Eye (tissue), 1 donor: ENCODE results near the gene MPRIP.
"Not testable (repeated sequence)": the region's sequence is repeated elsewhere in the genome, so short reads cannot be mapped to it uniquely, and the experiment has no call there.

ENCODE experiments used
- DNase-seq: peaks from one replicate; pipeline ENCODE4 v3.0.0-alpha.2; 2015

Gene MPRIP

DNA sequence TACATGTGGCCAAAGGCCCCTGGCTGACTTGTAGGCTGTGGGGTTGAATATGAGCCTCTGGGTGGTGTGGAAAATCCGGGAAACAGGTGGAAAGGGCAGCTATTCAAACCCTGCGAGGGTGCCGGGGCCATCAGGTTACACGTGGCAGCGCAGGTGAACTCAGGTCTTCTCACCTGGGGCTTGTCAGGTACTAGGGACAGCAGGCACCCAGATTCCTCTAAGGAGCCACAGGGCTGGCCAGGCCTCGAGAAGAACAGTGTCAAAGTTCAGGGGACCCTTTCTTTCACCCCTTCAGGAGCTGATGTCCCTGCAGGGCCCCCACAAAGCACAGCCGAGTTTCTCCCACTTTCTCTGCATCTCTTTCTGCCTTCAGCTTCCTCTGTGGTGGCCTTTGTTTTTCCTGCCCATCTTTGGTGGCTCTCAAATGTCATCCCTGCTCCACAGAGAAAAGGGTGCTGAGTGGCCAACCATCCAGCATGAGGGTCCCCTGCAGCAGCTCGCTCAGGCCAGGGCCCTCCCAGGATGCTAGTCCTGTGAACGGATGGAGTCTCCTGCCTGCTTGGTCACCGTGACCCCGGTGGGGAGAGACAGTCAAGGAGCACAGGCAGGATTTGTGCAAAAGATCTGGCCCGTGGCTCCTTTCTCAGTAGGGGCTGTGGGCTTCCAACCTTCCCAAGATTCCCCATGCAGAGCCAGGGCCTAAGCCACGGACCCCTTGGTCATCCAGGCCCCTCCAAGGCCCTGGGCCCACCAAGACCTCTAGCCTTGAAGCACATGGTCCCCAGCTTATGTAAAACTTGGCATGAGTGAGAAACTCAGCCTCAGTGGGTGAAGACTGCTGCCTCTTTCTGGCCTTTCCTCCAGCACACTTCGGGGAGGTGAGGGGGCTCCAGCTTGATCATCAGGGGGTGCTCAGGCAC is 28.2 kb upstream of the MPRIP start:
- not testable (repeated sequence) for DNase-seq

DNA sequence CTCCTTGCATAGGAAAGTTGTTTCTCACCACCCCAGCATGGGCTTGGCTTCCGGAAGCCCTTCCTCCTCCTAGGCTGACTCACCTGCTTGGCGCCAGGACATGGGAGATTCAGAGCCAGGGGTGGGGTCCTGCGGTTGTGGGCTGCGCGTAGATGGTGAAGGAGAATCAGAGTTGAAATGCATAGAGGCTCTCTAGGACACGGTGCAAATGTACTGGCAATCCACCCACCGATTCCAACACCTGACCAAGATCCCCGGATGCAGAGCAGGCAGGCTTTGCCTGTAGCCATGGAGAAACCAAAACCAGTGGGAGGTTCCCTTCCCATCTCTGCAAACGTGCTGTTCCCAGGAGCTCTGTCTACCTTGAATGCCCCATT is 27.5 kb upstream of the MPRIP start:
- not testable (repeated sequence) for DNase-seq

DNA sequence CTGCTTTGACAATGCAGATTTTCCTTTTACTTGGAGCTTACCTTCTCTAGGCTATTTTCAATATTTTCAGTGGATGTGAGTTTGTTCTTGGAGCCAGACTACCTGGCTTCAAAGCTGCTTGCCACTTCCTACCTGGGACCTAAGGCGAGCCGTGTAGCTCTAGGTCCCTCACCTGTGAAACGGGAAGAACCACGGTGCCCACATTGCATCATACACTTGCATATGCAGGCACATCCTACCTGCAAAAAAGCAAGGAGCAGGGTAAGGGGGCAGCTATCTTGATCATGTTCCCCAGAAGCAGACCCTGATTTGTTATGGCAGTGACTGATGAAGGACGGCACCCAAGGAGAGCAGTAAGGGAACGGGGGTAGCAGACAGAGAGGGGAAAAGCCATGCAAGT is 27.0 kb upstream of the MPRIP start:
- no peak for DNase-seq

DNA sequence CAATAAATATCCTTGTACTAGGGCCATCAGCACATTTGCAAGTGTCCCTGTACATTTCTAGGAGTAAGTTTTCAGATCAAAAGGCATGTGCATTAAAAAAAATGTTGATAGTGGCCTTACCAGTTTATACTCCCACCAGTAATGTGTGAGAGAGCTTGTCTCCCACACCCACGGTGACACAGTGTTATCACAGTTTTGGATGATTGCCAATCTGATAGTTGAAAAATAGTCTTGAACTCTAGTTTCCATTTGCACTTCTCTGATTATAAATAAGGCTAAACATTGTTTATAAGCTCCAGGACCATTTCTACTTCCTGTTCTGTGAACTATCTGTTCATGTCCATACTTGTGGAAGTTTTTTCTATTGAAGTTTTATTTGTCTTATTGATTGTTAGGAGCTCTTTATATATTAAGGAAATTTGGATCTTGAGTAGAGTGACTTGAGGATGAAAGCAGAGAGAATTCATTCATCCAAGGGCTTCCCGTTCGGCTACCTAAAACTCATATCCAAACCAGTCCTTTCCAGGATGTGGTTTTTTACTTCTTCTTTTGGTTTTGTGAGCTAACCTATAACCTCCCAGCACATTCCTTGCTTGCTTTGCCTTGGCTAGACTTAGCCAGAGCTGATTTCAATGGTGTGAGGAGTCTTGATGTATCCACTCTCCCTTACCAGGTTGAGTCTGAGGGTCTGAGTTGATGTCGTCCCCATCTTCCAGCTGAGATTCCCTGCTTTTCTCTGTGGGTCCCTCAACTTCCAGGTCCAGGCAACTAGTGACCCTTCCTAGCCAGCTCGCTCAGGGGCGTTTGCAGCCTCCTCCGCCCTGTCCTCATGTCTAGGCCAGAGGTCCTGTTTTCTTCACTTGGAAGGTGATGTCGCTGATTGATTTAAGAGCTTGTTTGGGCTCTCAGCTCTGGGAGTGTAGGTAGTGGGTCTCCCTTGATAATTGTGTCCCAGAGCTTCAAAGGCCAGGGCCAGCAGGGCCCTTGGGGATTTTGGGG is 25.8 kb upstream of the MPRIP start:
- DNase-seq, result not testable (repeated sequence)

DNA sequence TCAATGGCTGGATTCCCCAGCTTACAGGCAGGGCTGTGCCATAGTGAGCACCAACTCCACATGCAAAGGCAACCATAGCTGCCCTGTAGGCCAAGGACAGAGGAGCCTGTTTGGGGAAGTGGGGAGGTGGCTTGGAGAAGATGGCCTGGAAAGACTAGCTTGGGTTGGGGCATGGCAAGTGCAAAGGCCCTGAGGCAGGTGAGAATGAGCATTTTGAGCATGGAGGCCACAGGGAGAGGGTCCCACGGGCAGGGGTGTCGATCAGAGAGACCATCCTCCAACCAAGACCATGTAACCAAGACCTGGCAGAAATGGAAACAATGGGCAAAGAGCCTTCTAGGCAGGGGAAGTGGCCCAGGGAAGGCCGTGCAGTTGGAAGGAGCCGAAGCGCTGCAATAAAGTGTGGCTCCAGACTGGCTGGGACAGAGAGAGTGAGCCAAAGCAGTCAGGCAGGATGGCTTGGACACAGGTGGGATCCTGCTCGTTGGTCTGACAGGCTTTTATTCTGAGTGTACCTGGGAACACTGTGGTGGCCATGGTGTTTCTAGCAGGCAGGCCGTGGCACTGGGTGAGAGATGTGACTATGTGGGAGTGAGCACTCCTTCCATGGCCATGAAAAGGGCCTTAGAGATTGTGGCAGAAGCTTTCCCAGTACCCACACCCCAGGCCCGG is 24.8 kb upstream of the MPRIP start:
- DNase-seq, result no peak

DNA sequence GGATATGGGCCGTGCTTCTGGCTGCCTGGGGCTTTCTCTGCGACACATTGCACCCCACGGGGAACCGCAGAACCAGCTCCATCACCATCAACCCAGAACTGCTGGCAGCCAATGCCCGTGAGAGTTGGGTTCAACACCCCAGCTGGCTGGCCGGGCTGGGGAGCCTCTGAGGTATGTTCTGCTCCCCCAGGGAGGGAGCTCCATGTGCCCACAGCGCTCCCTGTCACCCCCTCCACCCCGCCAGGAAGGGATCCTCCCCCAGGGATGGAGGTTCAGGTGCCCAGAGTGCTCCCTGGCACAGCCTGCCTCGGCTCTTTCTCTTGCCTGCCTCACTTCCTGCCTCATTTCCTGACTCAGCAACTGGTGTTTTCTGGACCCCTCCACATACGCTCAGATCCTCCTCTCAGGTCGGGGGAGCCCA is 24.2 kb upstream of the MPRIP start:
- no peak for DNase-seq

DNA sequence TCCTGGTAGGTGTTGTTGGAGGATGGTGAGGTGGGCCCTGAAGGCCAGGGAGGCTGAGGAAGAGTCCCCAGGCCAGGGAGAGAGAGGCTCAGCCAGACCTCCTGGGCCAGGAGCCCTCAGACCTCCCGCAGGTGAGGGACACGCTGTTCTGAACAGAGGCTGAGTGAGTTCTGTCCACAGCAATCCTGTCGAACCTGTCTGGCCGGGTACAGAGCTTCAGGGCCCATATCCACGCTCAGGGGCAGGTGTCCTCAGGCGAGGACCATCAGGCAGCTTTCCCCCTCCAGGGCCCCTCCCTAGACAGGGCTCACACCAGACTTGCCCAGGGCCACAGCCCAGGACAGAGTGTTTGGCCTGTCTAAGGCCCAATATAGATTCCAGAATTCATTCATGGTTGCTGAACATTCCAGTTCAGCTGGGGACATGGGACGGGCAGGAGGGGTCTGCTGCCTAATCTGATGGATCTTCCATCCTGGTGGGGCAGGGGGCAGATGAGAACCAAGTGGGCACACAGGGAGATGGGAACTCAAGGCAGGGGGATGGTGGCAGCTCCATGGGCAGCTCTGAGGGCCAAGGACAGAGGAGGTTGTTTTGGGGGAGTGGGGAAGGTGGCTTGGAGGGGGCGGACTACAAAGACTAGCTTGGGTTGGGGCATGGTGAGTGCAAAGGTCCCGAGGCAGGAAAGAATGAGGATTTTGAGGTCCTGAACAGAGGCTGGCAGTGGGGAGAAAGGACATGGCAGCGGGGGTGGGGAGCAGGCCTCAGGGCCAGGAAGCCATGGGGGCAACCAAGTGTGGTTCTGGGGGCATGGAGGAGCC is 23.4 kb upstream of the MPRIP start:
- no peak for DNase-seq

DNA sequence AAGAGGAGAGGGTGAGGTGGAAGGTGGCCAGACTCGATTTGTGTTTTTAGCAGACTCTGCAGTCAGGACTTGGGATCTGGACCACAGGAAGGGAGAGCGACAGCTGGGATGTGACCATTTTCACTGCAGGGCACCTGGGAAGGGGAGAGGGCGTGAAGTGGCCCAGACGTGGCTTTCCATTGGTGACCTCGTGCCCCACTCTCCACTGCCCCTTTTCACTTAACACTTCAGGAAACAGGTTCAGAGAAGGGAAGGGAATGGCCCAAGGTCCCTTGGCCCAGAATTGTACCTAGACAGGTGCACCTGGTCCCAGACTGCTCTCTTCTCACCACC is 22.9 kb upstream of the MPRIP start:
- no peak for DNase-seq

DNA sequence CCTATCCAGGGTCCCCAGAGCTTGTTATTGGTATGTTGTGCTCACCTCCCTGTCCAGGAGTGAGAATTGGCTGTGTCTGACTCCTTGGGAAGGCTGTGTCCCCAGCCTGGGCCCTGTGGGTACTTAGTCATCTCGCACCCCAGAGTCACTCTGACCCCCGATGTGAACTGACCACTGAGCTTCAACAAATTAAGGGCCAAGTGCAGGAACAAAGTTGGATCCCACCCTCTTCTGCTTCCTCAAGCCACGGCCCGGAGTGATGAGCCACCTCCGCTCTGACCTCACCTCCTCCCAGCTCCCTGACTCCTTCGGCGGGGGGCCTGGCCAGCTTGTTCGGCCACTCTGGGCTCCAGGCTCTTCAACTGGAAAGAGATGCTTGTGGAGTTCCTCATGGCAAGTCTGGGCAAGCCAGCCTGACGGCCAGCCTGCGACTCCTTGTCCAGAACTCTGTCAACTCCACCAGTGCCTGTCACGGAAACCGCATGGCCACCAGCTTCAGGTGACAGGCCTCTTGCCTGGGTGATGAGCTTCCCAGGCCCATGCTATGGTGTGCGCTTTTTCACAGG is 22.3 kb upstream of the MPRIP start:
- no peak for DNase-seq

DNA sequence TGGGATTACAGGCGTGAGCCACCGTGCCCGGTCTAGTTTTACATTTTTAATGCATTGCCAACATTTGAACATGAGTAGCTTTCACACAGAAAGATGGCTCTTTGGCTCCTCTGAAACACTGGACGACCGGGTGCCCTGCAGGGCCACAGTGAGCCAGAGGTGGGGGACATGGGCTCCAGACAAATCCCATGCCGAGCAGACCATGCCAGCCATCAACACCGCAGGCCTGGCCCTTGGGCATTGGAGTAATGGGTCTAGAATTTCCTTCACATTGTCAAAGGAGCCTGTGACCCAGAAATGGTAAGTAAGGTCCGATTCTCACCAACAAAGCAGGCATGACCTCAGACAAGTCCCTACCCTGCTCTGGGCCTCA is 21.4 kb upstream of the MPRIP start:
- no peak for DNase-seq

DNA sequence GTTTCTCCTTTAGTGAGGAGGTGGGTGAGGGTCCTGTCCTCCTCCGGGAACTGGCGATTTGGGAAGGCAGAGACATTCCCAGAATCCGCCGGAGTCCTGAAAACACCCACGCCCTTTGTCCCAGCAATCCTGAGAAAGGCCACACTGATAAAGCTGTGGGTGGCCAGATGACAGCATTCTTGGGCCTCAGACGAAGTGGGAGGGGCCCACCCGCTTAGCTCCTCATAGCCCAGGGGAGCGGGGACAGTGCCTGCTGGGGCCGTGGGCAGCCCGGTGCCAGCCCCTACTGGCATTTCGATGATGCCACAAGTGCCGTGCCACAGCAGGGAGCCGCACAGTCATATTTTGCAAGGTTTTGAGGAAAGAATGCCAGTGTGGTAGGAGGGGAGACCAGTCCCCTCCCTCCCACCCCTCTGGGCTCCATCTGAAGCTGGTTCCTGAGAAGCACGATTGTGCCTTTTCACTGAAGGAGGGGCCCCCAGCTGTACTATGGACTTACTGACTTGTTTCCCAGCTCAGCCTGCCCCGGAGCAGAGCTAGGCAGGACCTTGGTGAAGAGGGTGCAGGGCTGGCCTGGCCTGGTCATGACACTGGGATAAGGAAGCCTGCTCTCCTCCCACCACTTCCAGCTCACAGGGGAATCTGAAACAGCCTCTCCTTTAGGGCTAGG is 20.9 kb upstream of the MPRIP start:
- DNase-seq, result peak; percentile 72

DNA sequence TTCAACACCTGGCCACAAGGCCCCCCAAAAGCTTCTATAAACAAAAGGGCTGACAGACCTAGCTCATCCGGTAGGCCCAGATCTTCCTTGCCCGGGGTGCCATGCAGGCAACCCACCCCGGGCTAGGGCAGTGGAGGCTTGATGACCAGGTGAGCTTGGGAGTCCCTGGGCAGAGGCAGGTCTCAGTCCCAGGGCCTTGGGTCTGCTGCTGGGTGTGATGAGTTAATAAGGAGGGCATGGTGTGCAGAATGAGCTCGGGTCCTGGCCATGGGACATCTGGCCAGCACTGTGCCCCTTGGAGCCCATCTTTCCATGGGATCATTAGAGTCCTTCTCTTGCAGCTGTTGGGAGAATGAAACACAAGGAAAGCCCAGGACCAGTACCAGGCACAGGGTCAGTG is 20.2 kb upstream of the MPRIP start:
- DNase-seq, result no peak

DNA sequence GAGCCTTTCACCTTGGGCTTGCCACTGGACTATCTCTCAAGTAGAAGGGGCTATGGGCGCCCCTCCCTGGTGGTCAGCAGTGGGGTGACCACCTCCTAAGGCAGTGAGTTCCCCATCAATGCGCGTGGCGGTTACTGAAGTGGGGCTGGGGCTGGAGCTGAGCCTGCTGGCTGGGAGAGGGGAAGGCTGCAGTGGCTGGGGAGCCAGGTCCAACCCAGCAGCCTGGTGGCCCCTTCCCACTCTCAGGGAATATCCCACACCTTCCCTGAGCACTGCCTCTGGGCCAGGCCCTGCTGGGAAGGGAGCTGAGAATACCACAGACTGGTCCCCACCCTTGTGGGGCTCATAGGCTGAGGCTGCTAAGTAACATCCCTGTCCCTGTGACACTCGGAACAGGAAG is 19.8 kb upstream of the MPRIP start:
- no peak for DNase-seq

DNA sequence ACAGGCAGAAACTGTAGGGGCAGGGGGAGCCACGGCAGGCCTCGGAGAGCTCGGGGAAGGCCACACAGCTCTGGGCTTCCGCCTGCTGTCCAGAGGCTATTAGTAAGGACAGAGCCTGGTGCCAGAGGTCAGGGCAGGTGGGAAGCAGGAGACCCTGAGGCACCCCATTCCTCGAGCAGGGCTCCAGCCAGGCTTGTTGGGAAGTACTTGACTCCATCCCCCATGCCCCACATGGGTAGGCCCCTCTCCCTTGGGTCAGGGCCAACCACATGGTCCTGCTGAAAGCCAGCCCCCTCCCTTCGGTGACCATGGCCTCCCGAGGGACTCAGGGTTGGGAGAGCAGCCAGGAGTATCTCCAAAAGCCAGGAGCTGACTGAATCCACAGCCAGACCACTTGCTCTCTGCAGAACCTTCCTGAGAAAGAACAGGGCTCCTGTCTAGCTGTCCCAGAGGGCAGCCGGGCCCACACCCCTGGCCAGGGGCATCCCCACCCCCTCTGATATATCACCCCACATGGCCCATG is 17.4 kb upstream of the MPRIP start:
- no peak for DNase-seq

DNA sequence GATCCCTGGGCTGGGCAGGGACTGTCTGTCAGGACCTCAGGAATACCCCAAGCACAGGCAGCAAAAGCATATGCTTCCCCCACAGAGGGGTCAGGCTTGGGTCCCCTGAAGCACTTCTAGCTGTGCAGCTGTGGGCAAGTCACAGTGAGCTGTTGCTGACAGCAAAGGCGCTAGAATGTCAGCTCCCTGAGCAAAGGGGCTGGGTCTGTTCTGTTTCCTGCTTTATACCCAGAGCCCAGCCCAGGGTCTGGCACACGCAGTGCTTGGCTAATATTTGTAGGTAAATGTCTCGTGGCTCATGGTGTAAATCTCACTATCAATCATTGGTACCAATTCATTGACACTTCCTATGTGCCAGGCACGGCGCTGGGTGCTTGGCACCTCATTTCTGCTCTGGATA is 16.6 kb upstream of the MPRIP start:
- DNase-seq, result no peak

DNA sequence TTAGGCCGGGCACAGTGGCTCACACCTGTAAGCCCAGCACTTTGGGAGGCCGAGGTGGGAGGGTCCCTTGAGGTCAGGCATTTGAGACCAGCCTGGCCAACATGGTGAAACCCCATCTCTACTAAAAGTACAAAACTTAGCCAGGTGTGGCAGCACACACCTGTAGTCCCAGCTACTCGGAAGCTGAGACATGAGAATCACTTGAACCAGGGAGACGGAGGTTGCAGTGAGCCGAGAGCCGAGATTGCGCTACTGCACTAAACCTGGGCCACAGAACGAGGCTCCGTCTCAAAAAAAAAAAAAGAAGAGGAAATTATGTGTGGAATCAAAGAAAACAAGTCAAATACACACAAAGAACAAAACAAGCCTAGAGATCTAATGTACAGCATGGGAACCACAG is 16.1 kb upstream of the MPRIP start:
- no peak for DNase-seq

DNA sequence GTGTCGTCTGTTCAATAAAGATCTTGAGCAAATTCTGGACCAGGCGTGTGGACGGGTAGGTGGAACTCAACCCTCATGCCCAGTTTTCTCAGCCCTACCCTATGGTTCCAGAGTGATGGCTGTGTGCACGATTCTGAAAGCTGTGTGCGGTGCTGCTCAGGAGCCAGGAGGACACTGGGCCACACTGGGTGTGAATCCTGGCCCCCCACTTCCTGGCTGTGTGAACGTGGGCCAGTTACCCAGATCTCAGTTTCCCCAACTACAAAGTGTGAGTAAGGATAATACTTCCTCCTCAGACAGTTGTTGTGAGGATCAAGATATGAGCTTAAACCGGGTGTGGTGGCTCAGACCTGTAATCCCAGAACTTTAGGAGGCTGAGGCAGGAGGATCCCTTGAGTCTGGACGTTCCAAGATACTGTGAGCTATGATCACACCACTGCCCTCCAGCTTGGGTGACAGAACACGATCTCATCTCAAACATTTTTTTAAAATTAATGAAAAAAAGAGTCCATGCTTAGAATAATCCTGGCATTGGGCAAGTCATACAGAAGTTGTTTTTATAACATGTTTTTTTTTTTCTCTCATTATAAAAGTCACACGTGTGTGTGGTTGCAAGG is 14.7 kb upstream of the MPRIP start:
- DNase-seq, result no peak

DNA sequence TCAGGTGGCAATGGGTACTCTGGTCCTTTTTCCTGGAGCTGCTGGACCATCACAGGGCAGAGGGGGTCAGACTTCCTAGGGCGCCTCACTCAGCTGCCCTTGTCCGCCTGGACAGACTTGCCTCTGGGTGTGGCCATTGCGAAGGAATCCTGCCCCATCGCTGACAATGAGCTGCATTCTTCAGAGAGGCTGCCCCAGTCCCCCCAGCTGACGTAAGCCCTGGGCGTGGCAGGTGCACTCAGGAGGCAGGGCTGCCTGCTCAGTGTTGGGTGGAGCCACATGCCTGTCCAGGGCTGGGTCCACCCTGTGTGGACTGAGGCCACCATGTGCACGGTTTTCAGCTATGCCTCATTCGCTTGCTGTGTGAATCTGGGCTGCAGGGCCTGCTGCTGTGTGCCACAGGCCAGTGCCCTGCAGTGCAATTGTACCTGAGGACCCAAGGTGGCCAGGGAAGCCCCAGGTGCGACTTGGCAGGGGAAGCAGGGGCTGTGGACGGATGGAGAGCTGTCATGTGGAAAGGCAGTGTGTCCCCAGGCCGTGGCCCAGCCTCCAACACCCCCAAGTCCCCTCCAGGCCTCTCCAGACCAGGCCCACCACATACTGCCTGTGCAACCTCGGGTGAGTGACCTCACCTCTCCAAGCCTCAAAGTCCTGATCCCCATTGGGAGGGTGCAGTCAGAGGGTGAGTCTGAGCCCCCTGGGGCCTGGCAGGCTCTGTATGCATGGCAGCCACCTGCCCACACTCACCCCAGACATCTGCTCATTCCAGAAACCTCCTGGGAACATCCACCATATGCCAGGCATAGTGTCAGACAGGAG is 14.0 kb upstream of the MPRIP start:
- peak; percentile 79 for DNase-seq

DNA sequence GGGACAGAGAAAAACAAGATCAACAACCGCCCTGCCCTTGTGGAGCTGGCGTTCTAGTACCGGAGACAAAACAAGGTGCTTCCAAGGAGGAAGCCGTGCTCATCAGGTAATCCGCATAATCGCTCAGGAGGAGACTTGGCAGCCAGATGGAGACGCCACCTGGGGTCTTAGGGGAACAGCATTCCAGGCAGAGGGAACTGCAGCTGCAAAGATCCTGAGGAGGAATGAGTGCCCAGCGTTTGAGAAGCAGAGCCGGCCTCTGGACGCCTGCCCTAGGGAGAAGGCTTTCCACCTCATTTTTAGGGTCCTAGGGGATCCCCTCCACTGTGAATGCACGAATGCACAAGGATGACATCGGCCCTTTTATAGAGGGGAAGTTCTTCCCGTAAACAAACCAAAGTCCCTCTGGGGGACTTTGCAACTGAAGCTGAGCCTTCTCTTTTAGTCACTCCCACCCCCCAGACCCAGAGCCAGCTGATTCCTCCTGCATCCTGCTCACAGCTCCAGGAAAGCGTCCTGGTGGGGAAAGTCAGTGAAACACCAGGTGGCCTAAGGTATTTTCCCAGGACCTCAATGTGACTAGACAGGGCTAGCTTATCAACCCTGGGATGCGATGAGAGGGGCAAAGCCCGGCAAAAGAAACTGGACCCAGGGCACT is 13.2 kb upstream of the MPRIP start:
- no peak for DNase-seq
